Measurements from ENCODE around the gene KLK7.

The KLK7 gene

GRCh38 chr19:50957587-50957986, 26.1 kb downstream of the KLK7 start:
- H3K4me3 Mint-ChIP-seq: no peak overlapping the region
- peaks cover 0 to 4% of the 10 kb centered on the region in 2 donors for H3K36me3 Mint-ChIP-seq
- H3K27me3 Mint-ChIP-seq: peaks cover 19 to 34% of the 10 kb centered on the region in 2 donors
- peaks cover 17 to 19% of the 10 kb centered on the region in 2 donors for H3K9me3 Mint-ChIP-seq
- peaks cover 0 to 1% of the 10 kb centered on the region in 2 donors for H3K4me1 Mint-ChIP-seq
- H3K27ac Mint-ChIP-seq: no peak overlapping the region
- DNase-seq (no peak), ATAC-seq (replicated peaks) (no peak)

GRCh38 chr19:50952910-50953309, 30.8 kb downstream of the KLK7 start, which contains the start of gene KLK5:
KLK5 (minus strand) TSS chr19:50953038; CDS start chr19:50952657, 381 bp downstream.
- Mint-ChIP-seq H3K36me3 (peaks cover 0 to 5% of the 10 kb centered on the region in 2 donors), H3K4me1 (peaks cover 0 to 1% of the 10 kb centered on the region in 2 donors), H3K27ac (no peak within 1 kb of the TSS), H3K27me3 (peaks cover 44 to 51% of the 10 kb centered on the region in 2 donors), H3K4me3 (no peak within 1 kb of the TSS), H3K9me3 (peaks cover 1 to 9% of the 10 kb centered on the region in 2 donors)
- no peak for ATAC-seq (replicated peaks)
- DNase-seq: no peak

GRCh38 chr19:50949861-50950260, 33.9 kb downstream of the KLK7 start:
- no peak overlapping the region for H3K4me3 Mint-ChIP-seq
- H3K27ac Mint-ChIP-seq: no peak overlapping the region
- H3K27me3 Mint-ChIP-seq: peaks cover 44 to 49% of the 10 kb centered on the region in 2 donors
- ATAC-seq (replicated peaks): no peak
- H3K4me1 Mint-ChIP-seq: peaks cover 0 to 1% of the 10 kb centered on the region in 2 donors
- H3K36me3 Mint-ChIP-seq: peaks cover 0 to 5% of the 10 kb centered on the region in 2 donors
- DNase-seq: no peak
- peaks cover 1 to 9% of the 10 kb centered on the region in 2 donors for H3K9me3 Mint-ChIP-seq

- peaks cover 37 to 51% of the 10 kb centered on the region in 2 donors for H3K27me3 Mint-ChIP-seq
- DNase-seq (no peak), ATAC-seq (replicated peaks) (no peak)
- peaks cover 4 to 12% of the 10 kb centered on the region in 2 donors for H3K9me3 Mint-ChIP-seq
- no peak overlapping the region for H3K27ac Mint-ChIP-seq
- H3K4me1 Mint-ChIP-seq: no peaks in the 10 kb centered on the region
- peaks cover 0 to 5% of the 10 kb centered on the region in 2 donors for H3K36me3 Mint-ChIP-seq
- H3K4me3 Mint-ChIP-seq: no peak overlapping the region
These were observed 36.6 kb downstream of the KLK7 start for GRCh38 chr19:50947123-50947522.

- DNase-seq (no peak), ATAC-seq (replicated peaks) (no peak)
- Mint-ChIP-seq H3K36me3 (no peaks in the 10 kb centered on the region), H3K9me3 (peaks cover 7 to 10% of the 10 kb centered on the region in 2 donors), H3K27ac (no peak overlapping the region), H3K27me3 (peaks cover 31 to 38% of the 10 kb centered on the region in 2 donors), H3K4me3 (no peak overlapping the region), H3K4me1 (no peaks in the 10 kb centered on the region)
These were observed 38.9 kb downstream of the KLK7 start for GRCh38 chr19:50944795-50945194.

- no peak for ATAC-seq (replicated peaks)
- no peaks in the 10 kb centered on the region for H3K36me3 Mint-ChIP-seq
- no peaks in the 10 kb centered on the region for H3K4me1 Mint-ChIP-seq
- H3K4me3 Mint-ChIP-seq: no peak overlapping the region
- peaks cover 3 to 11% of the 10 kb centered on the region in 2 donors for H3K9me3 Mint-ChIP-seq
- no peak for DNase-seq
- H3K27ac Mint-ChIP-seq: no peak overlapping the region
- H3K27me3 Mint-ChIP-seq: peaks cover 30% of the 10 kb centered on the region in 2 donors
These were observed 40.5 kb downstream of the KLK7 start for GRCh38 chr19:50943074-50943828.

GRCh38 chr19:50939596-50939995, 44.1 kb downstream of the KLK7 start:
- no peak overlapping the region for H3K4me3 Mint-ChIP-seq
- H3K27ac Mint-ChIP-seq: no peak overlapping the region
- DNase-seq (no peak), ATAC-seq (replicated peaks) (no peak)
- no peaks in the 10 kb centered on the region for H3K36me3 Mint-ChIP-seq
- H3K4me1 Mint-ChIP-seq: no peaks in the 10 kb centered on the region
- H3K27me3 Mint-ChIP-seq: peaks cover 22 to 29% of the 10 kb centered on the region in 2 donors
- peaks cover 3 to 11% of the 10 kb centered on the region in 2 donors for H3K9me3 Mint-ChIP-seq

- Mint-ChIP-seq H3K36me3 (no peaks in the 10 kb centered on the region), H3K4me1 (no peaks in the 10 kb centered on the region), H3K27me3 (peaks cover 41 to 47% of the 10 kb centered on the region in 2 donors), H3K9me3 (no peaks in the 10 kb centered on the region), H3K27ac (no peak overlapping the region), H3K4me3 (no peak overlapping the region)
- DNase-seq: no peak
- no peak for ATAC-seq (replicated peaks)
These were observed 50.1 kb downstream of the KLK7 start for GRCh38 chr19:50933640-50934039.

- H3K27ac Mint-ChIP-seq: no peak overlapping the region
- no peak overlapping the region for H3K4me3 Mint-ChIP-seq
- no peak for ATAC-seq (replicated peaks)
- no peaks in the 10 kb centered on the region for H3K36me3 Mint-ChIP-seq
- no peak for DNase-seq
- no peaks in the 10 kb centered on the region for H3K9me3 Mint-ChIP-seq
- H3K27me3 Mint-ChIP-seq: peaks cover 48 to 52% of the 10 kb centered on the region in 2 donors
- H3K4me1 Mint-ChIP-seq: no peaks in the 10 kb centered on the region
These were observed 51.0 kb downstream of the KLK7 start for GRCh38 chr19:50932690-50933083.

- peaks cover 54 to 55% of the 10 kb centered on the region in 2 donors for H3K27me3 Mint-ChIP-seq
- H3K9me3 Mint-ChIP-seq: no peaks in the 10 kb centered on the region
- H3K4me3 Mint-ChIP-seq: no peak overlapping the region
- ATAC-seq (replicated peaks) (no peak), DNase-seq (no peak)
- H3K4me1 Mint-ChIP-seq: no peaks in the 10 kb centered on the region
- no peaks in the 10 kb centered on the region for H3K36me3 Mint-ChIP-seq
- no peak overlapping the region for H3K27ac Mint-ChIP-seq
These were observed 51.6 kb downstream of the KLK7 start for GRCh38 chr19:50932018-50932689.

GRCh38 chr19:50931023-50931422, 52.7 kb downstream of the KLK7 start:
- DNase-seq: no peak
- no peak overlapping the region for H3K4me3 Mint-ChIP-seq
- no peaks in the 10 kb centered on the region for H3K36me3 Mint-ChIP-seq
- ATAC-seq (replicated peaks): no peak
- H3K4me1 Mint-ChIP-seq: no peaks in the 10 kb centered on the region
- H3K27me3 Mint-ChIP-seq: peaks cover 53 to 56% of the 10 kb centered on the region in 2 donors
- no peak overlapping the region for H3K27ac Mint-ChIP-seq
- no peaks in the 10 kb centered on the region for H3K9me3 Mint-ChIP-seq

GRCh38 chr19:50928831-50929230, 54.9 kb downstream of the KLK7 start:
- peaks cover 56 to 61% of the 10 kb centered on the region in 2 donors for H3K27me3 Mint-ChIP-seq
- no peaks in the 10 kb centered on the region for H3K9me3 Mint-ChIP-seq
- ATAC-seq (replicated peaks) (no peak), DNase-seq (no peak)
- H3K27ac Mint-ChIP-seq: no peak overlapping the region
- H3K4me1 Mint-ChIP-seq: no peaks in the 10 kb centered on the region
- H3K36me3 Mint-ChIP-seq: no peaks in the 10 kb centered on the region
- no peak overlapping the region for H3K4me3 Mint-ChIP-seq
